MCF 10A (cell line): ENCODE results near the gene H2BK1. TPM values are rescaled to one million over a fixed set of nuclear protein-coding genes. Genes with fewer than 3 reads are reported as not detected.

Experiments used
- BruUV-seq: library from RNA; stranded (reverse); fragments of 400-500 nt; replicated peaks from 2 replicates; lab custom pipeline; 2021; lab: Mats Ljungman, UMichigan
- CTCF ChIA-PET: fragments of 300-600 bp; sonication (Branson Sonifier 250); formaldehyde crosslinking; extraction: SDS; loops from one replicate; lab custom pipeline; 2021; ENCODE audit warnings: antibody characterized with exemption, inconsistent platforms; lab: Yijun Ruan, JAX
- POLR2A ChIA-PET: fragments of 300-600, 350-650 bp; sonication (Branson Sonifier 250); formaldehyde crosslinking; extraction: SDS; loops from one replicate; lab custom pipeline; 2020; ENCODE audit warnings: antibody characterized with exemption, inconsistent platforms; lab: Yijun Ruan, JAX
- DNase-seq: peaks from one replicate; pipeline ENCODE4 v3.0.0-alpha.2; 2018; ENCODE audit not compliant: unreplicated experiment
- H3K27ac Mint-ChIP-seq: one replicate; pipeline ENCODE4 v1.8.0; 2022; ENCODE audit warnings: mild to moderate bottlenecking, low read depth, mixed read lengths; ENCODE audit not compliant: unreplicated experiment
- H3K27me3 Mint-ChIP-seq: one replicate; pipeline ENCODE4 v1.8.0; 2022; ENCODE audit warnings: mixed read lengths; ENCODE audit not compliant: insufficient read depth, unreplicated experiment
- H3K36me3 Mint-ChIP-seq: one replicate; pipeline ENCODE4 v1.8.0; 2022; ENCODE audit warnings: mild to moderate bottlenecking, moderate library complexity, mixed read lengths; ENCODE audit not compliant: insufficient read depth, unreplicated experiment
- H3K4me1 Mint-ChIP-seq: one replicate; pipeline ENCODE4 v1.8.0; 2022; ENCODE audit warnings: mixed read lengths; ENCODE audit not compliant: insufficient read depth, unreplicated experiment
- H3K4me3 Mint-ChIP-seq: one replicate; pipeline ENCODE4 v1.8.0; 2022; ENCODE audit warnings: mild to moderate bottlenecking, moderate library complexity, mixed read lengths; ENCODE audit not compliant: unreplicated experiment
- H3K9me3 Mint-ChIP-seq: one replicate; pipeline ENCODE4 v1.8.0; 2022; ENCODE audit warnings: mixed read lengths; ENCODE audit not compliant: unreplicated experiment
- intact Hi-C: fragments of 100-400 bp; cut with micrococcal nuclease; formaldehyde crosslinking; loops from 2 replicates; pipeline ENCODE4 v1.14.1; 2022
- total RNA-seq: library from RNA; stranded (reverse); gene quantifications from 2 replicates; pipeline ENCODE4 v1.2.3, GENCODE V29; 2022
- TF ChIP-seq, protein P1 (sequence below): fragments of 200-600 bp; IDR thresholded peaks from one replicate; pipeline ENCODE4 v1.8.0; 2022; ENCODE audit warnings: antibody characterized with exemption, mild to moderate bottlenecking; ENCODE audit not compliant: unreplicated experiment

The H2BK1 gene
- total RNA-seq, 1 experiment from 2014 or later: not detected

- intact Hi-C loops: no loop called here
- no TSS peak for BruUV-seq
- H3K4me3 Mint-ChIP-seq: no peak overlapping the region
- POLR2A ChIA-PET: interaction anchor here (0.7 to 1.4 kb wide), 2 partner anchors 32 to 181 kb away, joined by 3 to 4 read pairs; partner anchors contain the start of gene ABCF2
- H3K4me1 Mint-ChIP-seq: no peaks in the 10 kb centered on the region
- no peak overlapping the region for H3K27ac Mint-ChIP-seq
- CTCF ChIA-PET: no interaction called here
- no peak for DNase-seq
- TF ChIP-seq, protein P1, sequence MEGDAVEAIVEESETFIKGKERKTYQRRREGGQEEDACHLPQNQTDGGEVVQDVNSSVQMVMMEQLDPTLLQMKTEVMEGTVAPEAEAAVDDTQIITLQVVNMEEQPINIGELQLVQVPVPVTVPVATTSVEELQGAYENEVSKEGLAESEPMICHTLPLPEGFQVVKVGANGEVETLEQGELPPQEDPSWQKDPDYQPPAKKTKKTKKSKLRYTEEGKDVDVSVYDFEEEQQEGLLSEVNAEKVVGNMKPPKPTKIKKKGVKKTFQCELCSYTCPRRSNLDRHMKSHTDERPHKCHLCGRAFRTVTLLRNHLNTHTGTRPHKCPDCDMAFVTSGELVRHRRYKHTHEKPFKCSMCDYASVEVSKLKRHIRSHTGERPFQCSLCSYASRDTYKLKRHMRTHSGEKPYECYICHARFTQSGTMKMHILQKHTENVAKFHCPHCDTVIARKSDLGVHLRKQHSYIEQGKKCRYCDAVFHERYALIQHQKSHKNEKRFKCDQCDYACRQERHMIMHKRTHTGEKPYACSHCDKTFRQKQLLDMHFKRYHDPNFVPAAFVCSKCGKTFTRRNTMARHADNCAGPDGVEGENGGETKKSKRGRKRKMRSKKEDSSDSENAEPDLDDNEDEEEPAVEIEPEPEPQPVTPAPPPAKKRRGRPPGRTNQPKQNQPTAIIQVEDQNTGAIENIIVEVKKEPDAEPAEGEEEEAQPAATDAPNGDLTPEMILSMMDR: no peak
- no peaks in the 10 kb centered on the region for H3K9me3 Mint-ChIP-seq
- peaks cover 24% of the 10 kb centered on the region for H3K27me3 Mint-ChIP-seq
- H3K36me3 Mint-ChIP-seq: no peaks in the 10 kb centered on the region
Measured at GRCh38 chr7:151194188-151194587, 16.1 kb downstream of the H2BK1 start.

- Mint-ChIP-seq H3K27ac (no peak overlapping the region), H3K4me3 (no peak overlapping the region), H3K9me3 (no peaks in the 10 kb centered on the region), H3K36me3 (peaks cover 6% of the 10 kb centered on the region), H3K4me1 (no peaks in the 10 kb centered on the region), H3K27me3 (peaks cover 32% of the 10 kb centered on the region)
- DNase-seq: no peak
- TF ChIP-seq, protein P1: no peak
- CTCF ChIA-PET: no interaction called here
- BruUV-seq: no TSS peak
- POLR2A ChIA-PET: interaction anchor here (0.7 kb wide), 1 partner anchor 182 kb away, joined by 3 read pairs; no protein-coding TSS in a partner anchor
- intact Hi-C loops: no loop called here
Measured at GRCh38 chr7:151193203-151193978, 16.9 kb downstream of the H2BK1 start.

GRCh38 chr7:151192002-151192539, 18.2 kb downstream of the H2BK1 start:
- Mint-ChIP-seq H3K27ac (no peak overlapping the region), H3K36me3 (peaks cover 6% of the 10 kb centered on the region), H3K4me3 (no peak overlapping the region), H3K9me3 (no peaks in the 10 kb centered on the region), H3K4me1 (no peaks in the 10 kb centered on the region), H3K27me3 (peaks cover 43% of the 10 kb centered on the region)
- CTCF ChIA-PET: no interaction called here
- intact Hi-C loops: no loop called here
- BruUV-seq: no TSS peak
- no peak for DNase-seq
- TF ChIP-seq, protein P1: no peak
- POLR2A ChIA-PET: no interaction called here

GRCh38 chr7:151191544-151191943, 18.7 kb downstream of the H2BK1 start:
- Mint-ChIP-seq H3K27me3 (peaks cover 43% of the 10 kb centered on the region), H3K9me3 (no peaks in the 10 kb centered on the region), H3K4me1 (no peaks in the 10 kb centered on the region), H3K4me3 (no peak overlapping the region), H3K27ac (no peak overlapping the region), H3K36me3 (peaks cover 6% of the 10 kb centered on the region)
- no peak for DNase-seq
- ChIA-PET POLR2A (no interaction called here), CTCF (no interaction called here)
- TF ChIP-seq, protein P1: no peak
- intact Hi-C loops: no loop called here
- no TSS peak for BruUV-seq
